Measurements from ENCODE around the gene GMCL2. TPM values are rescaled to one million over a fixed set of nuclear protein-coding genes. Genes with fewer than 3 reads are reported as not detected.

GMCL2 gene
- total and polyA plus RNA-seq, 9 of the 15 experiments (the other 6 are each of a cell fraction or from before 2014, with no cell fraction given), result 0.04 TPM; not detected in 8

GRCh38 chr5:178153530-178154340 lies 33.4 kb downstream of the GMCL2 start, which contains the start of gene NHP2 (continued):
- TF ChIP-seq E2F5 (CRISPR knock-in tag; IDR thresholded peaks at IDR 0.05) (no peak), NCOR1 (IDR thresholded peaks at IDR 0.05) (no peak), RAD21 (CRISPR knock-in tag; conservative IDR thresholded peaks at IDR 0.05 in 1 of 2, IDR thresholded peaks at IDR 0.05 in 1 of 2) (no peak), XRCC4 (IDR thresholded peaks at IDR 0.05; ENCODE audit: extremely low read depth, insufficient read depth, insufficient read length) (no peak), CHD2 (IDR thresholded peaks at IDR 0.05; ENCODE audit: low read depth, low read length) (peak; percentile 63), ZNF780A (CRISPR knock-in tag; IDR thresholded peaks at IDR 0.05) (no peak), HOMEZ (CRISPR knock-in tag; IDR thresholded peaks at IDR 0.05) (no peak), BRD4 (IDR thresholded peaks at IDR 0.05) (no peak), SUPT5H (IDR thresholded peaks at IDR 0.05) (peak; percentile 80), ZSCAN29 (IDR thresholded peaks at IDR 0.05) (no peak), PURB (CRISPR knock-in tag; IDR thresholded peaks at IDR 0.05; ENCODE audit: low read depth) (no peak), ZBTB17 (CRISPR knock-in tag; IDR thresholded peaks at IDR 0.05) (no peak), SMARCE1 (IDR thresholded peaks at IDR 0.05) (no peak), CHAMP1 (IDR thresholded peaks at IDR 0.05) (no peak), SMARCA4 (IDR thresholded peaks at IDR 0.05) (no peak), CHD1 (IDR thresholded peaks at IDR 0.05; ENCODE audit: low read length) (no peak), PHB (CRISPR knock-in tag; IDR thresholded peaks at IDR 0.05) (no peak), ETS2 (tag; IDR thresholded peaks at IDR 0.05; ENCODE audit: borderline replicate concordance, poor library complexity, severe bottlenecking) (no peak), ZBTB11 (CRISPR knock-in tag; IDR thresholded peaks at IDR 0.05) (peak in 1 of 3 experiments; percentile 51; a peak in 1 of 6 replicates), GATAD2A (IDR thresholded peaks at IDR 0.05) (no peak), TAL1 (IDR thresholded peaks at IDR 0.05) (no peak)

All from K562 (cell line).